HepG2 (cell line): Measurements from ENCODE around the gene SMIM24. TPM values are rescaled to one million over a fixed set of nuclear protein-coding genes. Genes with fewer than 3 reads are reported as not detected.

Experiments
- ATAC-seq: fragments of 200-7000 bp; cut with Tn5 transposase; 3 replicates; pipeline ENCODE4 v1.9.1; 2020; ENCODE audit warnings: mild to moderate bottlenecking, moderate library complexity
- BruUV-seq: library from RNA; stranded (reverse); fragments of 400-500 nt; replicated peaks from 2 replicates; lab custom pipeline; 2021; lab: Mats Ljungman, UMichigan
- CTCF ChIA-PET: fragments of 300-600 bp; formaldehyde crosslinking; extraction: SDS; loops from one replicate; lab custom pipeline; 2021; ENCODE audit warnings: low total read pairs, inconsistent platforms, low intra/inter-chr PET ratio; lab: Yijun Ruan, JAX
- POLR2A ChIA-PET: fragments of 350-600 bp; sonication (Branson Sonifier 250); formaldehyde crosslinking; loops from one replicate; lab custom pipeline; 2020; ENCODE audit warnings: antibody characterized with exemption, inconsistent platforms; lab: Yijun Ruan, JAX
- DNase-seq: peaks from one replicate; pipeline ENCODE4 v3.0.0-alpha.2; 2015; ENCODE audit warnings: low spot score
- FAIRE-seq: peaks from 3 replicates; lab custom pipeline; 2011; peaks lifted over from hg19 to GRCh38; lab: Jason Lieb, UNC
- H2AFZ ChIP-seq: one replicate; pipeline ENCODE4 v1.6.1; 2011; ENCODE audit warnings: low read length, inconsistent platforms
- H3K27ac ChIP-seq: fragments of 300-600 bp; 3 replicates; pipeline ENCODE4 v1.8.0; 2011; ENCODE audit warnings: mixed run types, mild to moderate bottlenecking, mixed read lengths, low read length, inconsistent platforms; ENCODE audit not compliant: insufficient read depth; ENCODE audit errors: extremely low read length
- H3K27me3 ChIP-seq, 2 experiments: fragments of 200-600 bp in 1 of 2; 2 replicates in 1 of 2; 3 replicates in 1 of 2; pipeline versions ENCODE4 v1.6.0 to v1.8.0; 2011; ENCODE audit warnings: low read length in 2 of 2, mild to moderate bottlenecking in 2 of 2, moderate library complexity in 2 of 2, inconsistent platforms in 1 of 2; ENCODE audit not compliant: insufficient read depth in 2 of 2, control insufficient read depth in 1 of 2
- H3K36me3 ChIP-seq, 2 experiments: fragments of 200-600 bp in 1 of 2; replicated peaks in 1 of 2; 2 replicates in 1 of 2; 3 replicates in 1 of 2; pipeline versions ENCODE4 v1.5.1 to v1.8.0; 2011; ENCODE audit warnings: low read length in 2 of 2, inconsistent platforms in 1 of 2; ENCODE audit not compliant: insufficient read depth in 2 of 2, control insufficient read depth in 1 of 2
- H3K4me1 ChIP-seq: 2 replicates; pipeline ENCODE4 v1.5.1; 2012; ENCODE audit warnings: low read length, inconsistent platforms; ENCODE audit not compliant: insufficient read depth
- H3K4me2 ChIP-seq: 2 replicates; pipeline ENCODE4 v1.6.0; 2011; ENCODE audit warnings: low read depth, low read length, inconsistent platforms
- H3K4me3 ChIP-seq, 3 experiments: fragments of 200-600 bp in 1 of 3; sonication (generic), shearing (Covaris generic) in 1 of 3; replicated peaks in 1 of 3; 2 replicates each; pipeline ENCODE4 v1.5.1; 2011 to 2016; ENCODE audit warnings: low read length in 3 of 3, inconsistent platforms in 2 of 3, low read depth in 2 of 3, mild to moderate bottlenecking in 2 of 3, control low read depth in 1 of 3, mixed read lengths in 1 of 3; ENCODE audit not compliant: insufficient read depth in 1 of 3
- H3K79me2 ChIP-seq: one replicate; pipeline ENCODE4 v1.6.1; 2011; ENCODE audit warnings: low read length, inconsistent platforms; ENCODE audit not compliant: insufficient read depth
- H3K9ac ChIP-seq: 2 replicates; pipeline ENCODE4 v1.6.0; 2011; ENCODE audit warnings: mild to moderate bottlenecking, low read depth, low read length, inconsistent platforms; ENCODE audit not compliant: insufficient read depth
- H3K9me3 ChIP-seq: 2 replicates; pipeline ENCODE4 v1.5.1; 2012; ENCODE audit warnings: mild to moderate bottlenecking, low read length
- H4K20me1 ChIP-seq: 2 replicates; pipeline ENCODE4 v1.6.0; 2011; ENCODE audit warnings: inconsistent platforms, mild to moderate bottlenecking, low read length, moderate library complexity; ENCODE audit not compliant: insufficient read depth
- BCLAF1 ChIP-seq: fragments of 450-650 bp; IDR thresholded peaks from 2 replicates; pipeline ENCODE4 v1.6.1; 2017; ENCODE audit warnings: mild to moderate bottlenecking
- JDP2 ChIP-seq: sonication (generic); formaldehyde crosslinking; IDR thresholded peaks from 2 replicates; pipeline ENCODE4 v1.8.1; 2022; ENCODE audit warnings: missing genetic modification reagents, borderline replicate concordance
- NAIF1 ChIP-seq: sonication (generic); formaldehyde crosslinking; IDR thresholded peaks from 2 replicates; pipeline ENCODE4 v1.5.0; 2020; ENCODE audit warnings: mild to moderate bottlenecking, missing genetic modification reagents, borderline replicate concordance
- NFIC ChIP-seq: IDR thresholded peaks from 2 replicates; pipeline ENCODE4 v1.6.1; 2012; ENCODE audit warnings: mild to moderate bottlenecking, low read length, inconsistent platforms
- POGZ ChIP-seq: sonication (generic); formaldehyde crosslinking; IDR thresholded peaks from 2 replicates; pipeline ENCODE4 v1.4.0; 2020; ENCODE audit warnings: mild to moderate bottlenecking, missing genetic modification reagents
- SYNCRIP ChIP-seq: fragments of 200-400 bp; formaldehyde crosslinking; IDR thresholded peaks from 2 replicates; pipeline ENCODE4 v1.6.1; 2018; ENCODE audit warnings: mild to moderate bottlenecking, low read depth, low read length; ENCODE audit not compliant: insufficient read depth
- ZNF772 ChIP-seq: sonication (generic); formaldehyde crosslinking; IDR thresholded peaks from 2 replicates; pipeline ENCODE4 v1.5.0; 2020; ENCODE audit warnings: mild to moderate bottlenecking, missing genetic modification reagents
- WGBS: methylation state at CpG from one replicate; pipeline ENCODE4 v1.1.6; 2017; ENCODE audit warnings: low lambda C conversion rate; 5-methylcytosine and 5-hydroxymethylcytosine counted together
- in situ Hi-C: cut with HindIII; loops from 2 replicates; pipeline ENCODE4 v1.10.0; 2017; ENCODE audit warnings: low pct_unique_long_range_greater_than_20kb; ENCODE audit not compliant: extremely low pct_ligation_motif_present
- intact Hi-C: fragments of 100-400 bp; cut with micrococcal nuclease; formaldehyde crosslinking; loops from one replicate; pipeline ENCODE4 v1.10.0; 2022; ENCODE audit not compliant: unreplicated experiment
- polyA plus RNA-seq, 8 experiments: library from polyadenylated mRNA; depleted of rRNA in 3 of 8; stranded (reverse) in 7 of 8; unstranded in 1 of 8; fragments of >200 nt; fragmentation: Illumina TruSeq in 4 of 8; extraction: Trizol in 4 of 8; gene quantifications; 2 replicates each; pipeline versions ENCODE4 v1.2.1 to v1.2.3, GENCODE V29; 2011 to 2016; ENCODE audit warnings: low read depth in 4 of 8, missing spikeins in 1 of 8, mixed read lengths in 1 of 8; ENCODE audit not compliant: insufficient read depth in 1 of 8
- total RNA-seq, 5 experiments: library from RNA; depleted of rRNA; stranded (reverse); fragments of >200 nt; fragmentation: Illumina TruSeq; extraction: Trizol; gene quantifications; 2 replicates each; pipeline ENCODE4 v1.2.3, GENCODE V29; 2016; ENCODE audit warnings: low read depth in 1 of 5
- TF ChIP-seq, protein P1 (sequence below): sonication (generic); formaldehyde crosslinking; IDR thresholded peaks from 2 replicates; pipeline ENCODE4 v1.8.1; 2023; ENCODE audit warnings: mild to moderate bottlenecking, moderate library complexity, missing genetic modification reagents

Gene SMIM24
- total and polyA plus RNA-seq, 2 of the 13 experiments (the other 11 are each of a cell fraction or from before 2014, with no cell fraction given), result 11.2 to 70.6 TPM

- intact Hi-C loops (no loop called here), in situ Hi-C loops (no loop called here)
- no peak overlapping the region for H3K9ac ChIP-seq
- ChIA-PET CTCF (no interaction called here), POLR2A (no interaction called here)
- FAIRE-seq (no peak), DNase-seq (no peak), ATAC-seq (no peak)
- WGBS, result 98% methylated on average over 45 of the region's 45 CpGs
- no peak overlapping the region for H2AFZ ChIP-seq
- no peaks in the 10 kb centered on the region; a peak in 1 of 5 replicates for H3K27me3 ChIP-seq
- no peak for TF ChIP-seq BCLAF1
- no peak for TF ChIP-seq JDP2 (CRISPR knock-in tag)
- TF ChIP-seq POGZ (CRISPR knock-in tag), result no peak
- TF ChIP-seq, protein P1, sequence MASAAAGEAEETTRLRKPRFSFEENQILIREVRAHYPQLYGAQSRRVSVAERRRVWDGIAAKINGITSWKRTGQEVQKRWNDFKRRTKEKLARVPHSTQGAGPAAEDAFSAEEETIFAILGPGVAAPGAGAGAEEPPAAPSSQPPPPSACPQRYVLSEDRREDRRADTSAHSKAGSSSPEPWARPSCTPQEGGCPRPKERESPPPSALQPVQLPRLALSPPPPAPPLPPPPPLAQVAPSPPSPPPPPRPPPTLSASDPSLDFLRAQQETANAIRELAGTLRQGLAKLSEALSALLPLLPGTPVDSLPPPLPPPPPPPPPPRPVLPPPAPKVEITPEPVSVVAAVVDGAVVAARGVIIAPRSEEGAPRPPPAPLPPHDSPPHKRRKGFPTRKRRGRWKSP (CRISPR knock-in tag), result no peak
- no peak for TF ChIP-seq SYNCRIP
- no peak for TF ChIP-seq ZNF772 (CRISPR knock-in tag)
- no peak for TF ChIP-seq NAIF1 (CRISPR knock-in tag)
- no peak for TF ChIP-seq NFIC
- H3K9me3 ChIP-seq, result no peaks in the 10 kb centered on the region
- H3K4me1 ChIP-seq, result no peaks in the 10 kb centered on the region
- H3K4me3 ChIP-seq, result no peak overlapping the region
- no peaks in the 10 kb centered on the region for H4K20me1 ChIP-seq
- H3K36me3 ChIP-seq, result peaks cover 11 to 47% of the 10 kb centered on the region in 2 experiments; a peak in 4 of 5 replicates
- no TSS peak for BruUV-seq
- H3K79me2 ChIP-seq, result peaks cover 3% of the 10 kb centered on the region
- H3K4me2 ChIP-seq, result no peak overlapping the region
- no peak overlapping the region for H3K27ac ChIP-seq
These were observed 12.0 kb upstream of the SMIM24 start for GRCh38 chr19:3492131-3492839.
